ENCODE data around the gene ZHX3.
A peak's percentile ranks its signal among the peaks of the same experiment; 100 is the strongest.

DNA sequence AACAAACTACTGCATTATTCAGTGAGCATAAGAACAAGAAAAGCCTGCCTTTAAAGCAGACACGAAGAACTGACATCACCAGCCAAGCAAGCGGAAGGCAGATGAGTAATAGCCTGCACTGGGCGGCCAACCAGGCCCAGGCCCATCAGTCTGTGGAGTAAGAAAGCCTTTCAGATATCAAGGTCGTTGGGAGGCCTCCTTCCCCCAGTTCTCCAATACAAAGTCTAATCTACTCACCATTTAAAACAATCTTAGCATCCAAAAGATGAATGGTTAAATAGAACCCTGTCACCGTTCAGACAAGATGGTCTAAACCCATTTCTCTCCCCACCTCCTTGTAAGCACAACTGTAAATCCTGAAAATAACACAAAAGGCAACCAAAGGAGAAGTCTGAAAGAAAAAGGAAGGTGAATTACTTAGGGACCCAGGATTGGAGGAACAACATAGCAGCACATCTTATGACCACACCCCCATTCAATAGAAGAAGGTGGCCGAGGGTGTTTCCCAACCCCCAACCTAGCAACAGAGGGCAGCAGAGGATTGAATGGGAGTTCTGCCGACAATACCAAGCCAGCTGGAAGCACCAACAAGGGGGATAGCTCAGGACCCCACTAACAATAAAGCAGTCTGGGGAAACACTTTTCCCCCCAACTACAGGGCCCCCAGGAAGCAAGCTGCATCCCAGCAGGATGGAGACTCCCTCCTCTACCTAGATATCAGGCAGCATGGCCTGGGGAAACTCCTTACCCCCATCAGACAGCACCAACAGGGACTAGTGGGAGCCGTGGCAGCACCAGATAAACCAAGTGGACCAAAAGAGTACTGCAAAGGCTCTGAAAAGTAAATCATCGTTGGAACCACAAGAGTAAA, 67.9 kb downstream of the ZHX3 start:
- no peak for TF ChIP-seq POLR2A (IDR thresholded peaks at IDR 0.05)
- TF ChIP-seq, protein P1, sequence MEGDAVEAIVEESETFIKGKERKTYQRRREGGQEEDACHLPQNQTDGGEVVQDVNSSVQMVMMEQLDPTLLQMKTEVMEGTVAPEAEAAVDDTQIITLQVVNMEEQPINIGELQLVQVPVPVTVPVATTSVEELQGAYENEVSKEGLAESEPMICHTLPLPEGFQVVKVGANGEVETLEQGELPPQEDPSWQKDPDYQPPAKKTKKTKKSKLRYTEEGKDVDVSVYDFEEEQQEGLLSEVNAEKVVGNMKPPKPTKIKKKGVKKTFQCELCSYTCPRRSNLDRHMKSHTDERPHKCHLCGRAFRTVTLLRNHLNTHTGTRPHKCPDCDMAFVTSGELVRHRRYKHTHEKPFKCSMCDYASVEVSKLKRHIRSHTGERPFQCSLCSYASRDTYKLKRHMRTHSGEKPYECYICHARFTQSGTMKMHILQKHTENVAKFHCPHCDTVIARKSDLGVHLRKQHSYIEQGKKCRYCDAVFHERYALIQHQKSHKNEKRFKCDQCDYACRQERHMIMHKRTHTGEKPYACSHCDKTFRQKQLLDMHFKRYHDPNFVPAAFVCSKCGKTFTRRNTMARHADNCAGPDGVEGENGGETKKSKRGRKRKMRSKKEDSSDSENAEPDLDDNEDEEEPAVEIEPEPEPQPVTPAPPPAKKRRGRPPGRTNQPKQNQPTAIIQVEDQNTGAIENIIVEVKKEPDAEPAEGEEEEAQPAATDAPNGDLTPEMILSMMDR (IDR thresholded peaks at IDR 0.05 in 4 of 5, conservative IDR thresholded peaks at IDR 0.05 in 1 of 5) = peak in 4 of 5 experiments; percentile 19 to 44 (median 38)
